HG02970 (cell line): ENCODE data around the gene PRR15.

Experiments
- ATAC-seq: cut with Tn5 transposase; IDR thresholded peaks from one replicate; pipeline ENCODE4 v1.9.1; 2021; ENCODE audit warnings: mild to moderate bottlenecking, moderate library complexity, moderate number of reproducible peaks; ENCODE audit not compliant: unreplicated experiment, low FRiP score

The PRR15 gene

DNA sequence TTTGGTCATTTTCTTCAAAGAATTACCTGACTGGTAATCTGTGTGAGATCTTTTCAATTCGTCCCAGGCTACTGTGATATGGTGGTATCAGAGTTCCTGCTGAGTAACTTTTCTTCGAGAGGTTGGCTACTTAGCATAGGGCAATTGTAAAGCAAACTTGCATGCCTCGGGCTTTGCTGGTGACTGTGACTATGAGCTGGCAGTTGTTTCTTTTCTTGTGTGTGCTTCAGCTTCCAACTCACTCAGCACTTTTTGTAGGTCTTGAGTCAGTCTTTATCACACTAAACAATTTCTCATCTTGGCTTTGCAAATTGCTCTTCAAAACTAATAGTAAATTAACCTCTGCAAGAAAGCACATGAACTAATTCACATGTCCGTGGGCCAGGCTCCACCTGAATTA lies 44.3 kb downstream of the PRR15 start:
- no peak for ATAC-seq

DNA sequence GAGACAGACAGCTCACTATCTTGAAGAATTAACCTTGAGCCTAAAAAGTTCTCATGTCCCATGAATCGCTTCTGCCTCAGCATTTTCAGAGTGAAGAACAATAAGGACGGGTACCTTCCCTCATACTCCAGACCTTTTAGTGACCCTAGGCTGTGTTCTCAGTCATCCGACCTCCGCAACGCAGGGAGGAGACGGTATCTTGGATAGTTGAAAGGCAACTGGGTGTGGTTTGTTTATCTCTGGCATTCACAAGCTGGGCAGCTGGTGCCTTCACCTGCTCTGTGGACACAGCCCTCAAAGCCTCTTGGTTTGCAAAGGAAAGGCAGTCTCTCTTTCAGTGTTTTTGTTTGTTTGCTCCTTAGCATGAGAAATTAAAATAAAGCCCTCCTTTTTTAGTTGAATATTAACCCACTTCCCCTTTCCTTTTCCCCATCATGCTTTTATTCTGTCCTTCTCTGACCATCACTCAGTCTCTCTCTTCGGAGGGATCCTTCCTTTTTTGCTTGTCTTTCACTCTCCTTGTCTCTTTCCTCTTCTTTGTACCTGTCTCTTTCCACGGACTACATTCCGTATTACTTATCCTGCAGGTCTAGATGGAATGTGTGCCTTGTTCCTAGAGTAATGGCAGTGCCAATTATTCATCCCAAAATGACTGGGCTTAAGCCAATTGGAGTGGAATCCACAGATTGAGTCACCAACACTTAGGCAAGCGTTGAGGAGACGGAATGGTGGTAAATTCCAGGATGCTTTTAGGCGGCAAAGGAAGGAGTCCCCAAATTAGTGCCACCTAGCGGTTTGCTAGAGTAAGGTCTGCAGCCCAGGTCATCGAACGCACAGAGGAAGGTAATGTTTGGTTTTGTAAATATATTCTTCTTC lies 45.8 kb downstream of the PRR15 start:
- ATAC-seq: no peak

DNA sequence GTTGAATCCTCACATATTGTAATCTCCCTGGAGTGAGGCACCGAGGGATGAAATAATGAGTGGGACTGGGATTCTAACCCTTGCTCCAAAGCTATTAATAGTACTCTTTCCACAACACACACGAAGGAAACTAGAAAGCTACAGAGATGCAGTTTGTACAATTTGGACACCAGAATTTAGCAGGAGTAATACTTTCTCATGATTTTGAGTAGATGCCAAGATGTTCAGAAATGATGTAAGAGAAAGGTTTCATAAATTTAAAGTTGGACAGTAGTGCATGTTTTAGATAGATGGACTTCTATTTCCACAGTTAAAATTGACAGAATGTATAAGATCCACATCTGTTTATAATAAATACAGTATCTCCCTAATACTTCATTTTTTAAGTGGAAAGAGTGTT lies 46.5 kb downstream of the PRR15 start:
- no peak for ATAC-seq

DNA sequence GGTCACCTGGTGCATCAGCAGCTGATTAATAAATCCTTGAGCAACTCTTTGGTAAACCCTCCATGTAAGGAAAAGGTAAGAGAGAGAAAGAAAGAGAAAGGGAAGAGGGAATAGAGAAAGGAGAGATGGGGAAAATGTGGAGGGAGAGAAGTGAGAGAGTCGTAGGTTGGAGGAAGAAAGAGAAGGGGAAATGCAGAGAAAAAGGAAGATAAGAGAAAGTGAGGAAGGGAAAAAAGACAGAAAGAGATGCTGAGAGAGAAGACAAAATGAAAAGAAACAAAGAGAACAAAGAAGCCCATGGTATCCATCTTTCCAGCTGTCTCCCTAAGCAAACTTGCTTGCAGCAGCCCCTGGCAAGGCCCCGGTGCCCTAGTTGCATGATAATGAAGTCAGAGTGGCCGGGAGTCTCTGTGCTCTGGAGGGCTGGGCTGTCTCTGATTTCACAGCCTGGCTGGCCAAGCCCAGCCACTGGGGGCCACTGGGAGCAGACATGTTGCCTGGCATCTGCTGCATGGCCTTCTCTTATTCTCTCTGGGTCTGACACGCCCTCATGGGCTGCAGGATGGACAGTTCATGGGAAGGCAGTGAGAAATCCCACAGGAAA lies 48.4 kb downstream of the PRR15 start:
- no peak for ATAC-seq

DNA sequence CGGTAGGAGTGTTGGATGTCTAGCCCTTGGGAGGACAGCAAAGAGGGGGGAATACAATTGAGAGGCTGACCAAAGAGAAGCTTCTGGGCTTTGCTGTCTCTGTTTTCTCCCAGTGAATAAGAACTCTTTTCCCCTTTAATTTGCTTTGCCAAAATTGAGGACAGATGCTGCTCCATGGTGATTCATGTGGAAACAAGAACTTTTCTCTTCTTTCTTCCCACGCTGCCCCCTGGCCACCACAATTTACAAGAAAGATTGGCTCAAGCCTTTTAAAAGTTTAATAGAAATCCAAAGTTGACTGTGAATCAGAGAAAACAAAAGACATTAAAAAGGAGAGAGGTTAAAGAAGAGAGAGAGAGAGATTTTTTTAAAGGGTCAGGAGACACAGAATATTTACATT lies 49.0 kb downstream of the PRR15 start:
- no peak for ATAC-seq

DNA sequence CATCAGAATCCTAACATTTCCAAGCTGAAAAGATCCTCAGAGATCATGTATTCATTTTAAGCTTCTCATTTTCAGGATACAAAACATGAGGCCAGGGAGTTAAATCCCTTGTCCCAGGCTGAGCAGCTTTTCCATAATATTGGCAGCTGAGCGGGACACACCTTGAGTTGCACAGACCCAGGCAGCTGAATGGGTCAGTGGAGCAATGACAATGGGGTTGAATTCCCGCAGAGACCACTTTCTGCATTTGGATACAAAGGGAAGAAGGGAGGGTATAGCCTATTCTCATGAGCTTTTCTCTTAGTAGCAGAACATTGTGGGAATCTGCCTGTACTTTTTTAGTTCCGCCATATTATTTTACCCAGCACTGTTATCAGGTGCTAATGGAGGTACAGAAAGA lies 49.5 kb downstream of the PRR15 start:
- no peak for ATAC-seq

DNA sequence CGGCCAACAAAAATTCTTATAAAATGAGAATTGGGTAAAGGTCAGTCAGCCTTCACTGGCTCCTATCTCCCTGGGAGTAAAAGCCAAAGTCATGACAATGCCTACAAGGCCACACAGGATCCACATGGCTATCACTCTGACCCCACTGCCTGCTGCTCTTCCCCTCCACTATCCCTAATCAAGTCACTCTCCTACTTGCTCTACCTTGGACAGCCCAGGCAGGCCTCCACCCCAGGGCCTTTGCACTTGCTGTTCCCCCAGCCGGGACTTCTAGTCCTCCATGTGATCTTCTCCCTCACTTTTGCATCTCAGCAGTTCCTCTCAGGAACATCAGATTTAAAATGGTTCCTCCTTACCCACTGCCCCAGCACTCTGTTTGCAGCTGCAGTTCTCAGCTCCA lies 50.6 kb downstream of the PRR15 start:
- no peak for ATAC-seq
